SKM-1 treated with dmso at 0.1 percent for 144 hours (cell line): ENCODE data around the gene PSMA1.
"Not testable (repeated sequence)": the region's sequence is repeated elsewhere in the genome, so short reads cannot be mapped to it uniquely, and the experiment has no call there.

Experiments used
- DNase-seq: peaks from one replicate; lab custom pipeline; 2025; ENCODE audit not compliant: unreplicated experiment; lab: John Stamatoyannopoulos, UW

The PSMA1 gene

DNA sequence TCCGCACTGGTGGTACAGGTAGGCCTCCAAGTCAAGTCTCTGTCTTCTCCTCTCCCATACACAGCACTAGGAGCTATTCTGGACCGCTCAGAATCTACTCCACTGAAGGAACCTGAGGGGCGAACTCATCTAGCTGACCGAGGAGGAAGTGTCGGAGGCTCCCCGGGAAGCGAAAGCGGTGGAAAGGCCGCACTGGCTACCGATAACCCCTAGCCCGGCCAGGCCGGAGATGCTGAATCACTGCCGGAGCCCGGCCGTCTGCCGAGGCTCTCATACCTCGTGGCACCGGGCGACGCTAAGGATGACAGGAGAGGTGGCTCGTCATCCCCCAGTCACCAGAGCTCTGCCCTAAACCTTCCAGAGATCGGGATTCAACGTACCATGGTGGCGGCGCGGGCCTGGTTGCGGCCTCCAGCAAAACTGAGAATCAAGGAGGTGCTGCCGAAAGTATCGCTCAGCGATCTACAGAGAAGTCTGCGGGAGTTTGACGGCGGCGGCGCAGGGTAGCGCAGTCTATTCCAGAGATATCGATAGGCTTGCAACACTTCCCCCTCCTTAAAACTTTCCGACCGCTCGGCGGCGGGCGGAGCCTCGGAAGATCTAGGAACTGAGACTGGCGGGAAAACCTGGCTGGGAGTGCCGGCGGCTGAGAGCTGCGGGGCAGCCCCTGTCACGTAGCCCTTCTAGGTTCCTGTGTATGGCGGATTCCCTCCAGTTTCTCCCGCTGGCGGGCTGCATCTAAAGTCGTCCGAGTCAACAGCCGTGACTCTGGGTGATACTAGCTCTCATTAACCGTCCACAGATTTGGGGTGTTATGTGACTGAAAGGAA lies at the start of gene PSMA1:
TSS of gene PSMA1 (minus strand) at position 470 of the 830 bp plus-strand sequence. CDS start at position 383, 87 bp downstream.
- DNase-seq: peak; percentile 98

DNA sequence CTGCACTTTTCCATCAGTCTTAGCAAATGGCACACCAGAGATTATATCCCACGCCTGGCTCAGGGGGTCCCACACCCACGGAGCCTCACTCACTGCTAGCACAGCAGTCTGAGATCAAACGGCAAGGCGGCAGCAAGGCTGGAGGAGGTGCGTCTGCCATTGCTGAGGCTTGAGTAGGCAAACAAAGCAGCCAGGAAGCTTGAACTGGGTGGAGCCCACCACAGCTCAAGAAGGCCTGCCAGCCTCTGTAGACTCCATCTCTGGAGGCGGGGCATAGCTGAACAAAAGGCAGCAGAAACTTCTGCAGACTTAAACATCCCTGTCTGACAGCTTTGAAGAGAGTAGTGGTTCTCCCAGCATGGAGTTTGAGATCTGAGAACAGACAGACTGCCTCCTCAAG lies 49.3 kb upstream of the PSMA1 start:
- DNase-seq: not testable (repeated sequence)

DNA sequence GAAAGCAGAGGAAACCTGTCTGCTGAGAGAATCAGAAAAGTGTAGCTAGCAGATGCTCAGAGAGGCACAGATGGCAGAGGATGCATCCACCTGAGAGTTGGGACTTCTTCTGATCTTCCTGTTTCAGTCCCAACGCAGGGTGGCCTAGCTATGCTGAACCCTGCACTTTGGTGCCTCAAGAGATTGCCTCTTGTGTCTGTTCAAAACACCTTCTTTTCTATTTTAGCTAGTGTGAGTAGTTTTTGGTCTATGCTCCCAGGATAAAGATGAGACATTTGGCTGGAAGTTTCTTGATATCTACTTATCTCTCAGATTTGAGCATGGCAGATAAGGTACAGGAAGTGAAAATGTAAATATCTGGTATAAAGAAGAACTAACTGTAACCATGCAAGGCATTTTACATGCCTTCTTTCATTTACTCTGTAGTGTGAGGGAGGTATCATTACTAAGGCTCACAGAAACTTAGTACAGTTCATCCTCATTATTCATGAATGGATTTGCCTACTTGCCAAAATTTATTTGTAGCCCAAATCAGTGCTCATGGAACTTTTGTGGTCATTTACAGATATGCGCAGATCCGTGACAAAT lies 47.0 kb upstream of the PSMA1 start:
- no peak for DNase-seq

DNA sequence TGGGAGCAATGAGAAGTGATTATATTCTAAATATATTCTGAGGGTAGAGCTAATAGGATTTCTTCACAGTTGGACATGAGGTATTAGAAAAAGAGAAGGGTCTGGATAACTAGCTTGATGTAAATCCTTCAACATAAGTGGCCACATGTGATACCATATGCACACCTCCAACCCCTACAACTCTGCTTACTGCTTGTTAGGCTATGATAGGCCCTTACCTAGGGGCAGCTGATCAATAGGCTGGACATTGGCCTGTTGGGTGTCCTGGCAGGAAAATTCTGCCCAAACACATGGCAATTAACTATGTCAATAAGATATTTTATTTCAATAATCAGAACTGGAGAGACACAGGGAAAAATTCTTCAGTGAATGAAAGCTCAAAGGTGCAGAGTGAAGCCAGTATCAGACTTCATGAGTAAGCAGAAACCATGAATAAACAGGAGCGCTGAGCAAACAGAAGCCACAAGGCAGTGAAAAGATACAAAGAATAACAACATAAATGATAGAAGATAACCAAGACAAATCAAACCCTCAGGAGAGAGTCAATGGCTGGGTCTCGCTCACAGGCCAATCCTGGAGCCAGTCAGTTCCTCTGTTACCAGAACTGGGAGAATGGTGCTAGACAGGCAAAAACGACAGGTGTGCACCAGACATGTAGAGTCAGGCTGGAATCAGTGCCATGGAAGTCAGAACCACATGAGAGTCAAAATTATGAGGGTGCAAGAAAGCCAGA lies 46.3 kb upstream of the PSMA1 start:
- DNase-seq: no peak

DNA sequence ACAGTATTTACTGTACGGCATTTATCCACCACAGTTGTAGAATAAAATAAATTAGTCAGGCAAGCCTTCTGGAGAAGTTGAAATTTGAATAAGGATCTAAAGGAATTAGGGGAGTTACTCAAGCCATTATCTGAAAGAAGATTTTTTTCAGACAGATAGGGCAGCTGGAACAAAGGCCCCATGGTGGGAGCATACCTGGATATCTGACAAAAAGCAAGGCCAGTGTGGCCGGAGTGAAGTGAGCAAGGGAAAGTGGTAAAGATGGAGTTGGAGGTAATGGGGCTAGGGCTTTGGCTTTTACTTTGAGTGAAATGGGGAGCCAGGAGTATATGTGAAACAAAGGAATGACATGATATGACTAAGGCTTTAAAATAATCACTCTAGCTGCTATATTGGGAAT lies 45.7 kb upstream of the PSMA1 start:
- DNase-seq: no peak

DNA sequence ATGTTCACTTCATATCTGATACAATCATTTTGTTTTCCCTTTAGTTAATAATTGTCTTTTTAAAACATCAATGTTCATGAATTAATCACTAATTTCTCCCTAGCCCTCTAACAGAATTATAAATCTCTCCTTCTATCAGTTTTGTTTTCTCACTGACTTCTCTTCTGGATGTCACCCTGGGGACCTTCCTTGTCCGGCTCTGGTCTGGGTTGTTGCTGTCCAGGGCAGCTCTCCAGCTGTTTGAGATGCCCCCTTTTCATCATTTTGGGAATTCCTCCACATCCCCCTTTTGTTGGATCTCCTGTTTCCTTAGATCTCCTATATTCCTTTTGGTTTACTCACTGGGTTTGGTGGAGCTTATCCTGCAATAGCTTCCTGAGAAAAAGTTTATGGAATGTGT lies 35.6 kb upstream of the PSMA1 start:
- no peak for DNase-seq

DNA sequence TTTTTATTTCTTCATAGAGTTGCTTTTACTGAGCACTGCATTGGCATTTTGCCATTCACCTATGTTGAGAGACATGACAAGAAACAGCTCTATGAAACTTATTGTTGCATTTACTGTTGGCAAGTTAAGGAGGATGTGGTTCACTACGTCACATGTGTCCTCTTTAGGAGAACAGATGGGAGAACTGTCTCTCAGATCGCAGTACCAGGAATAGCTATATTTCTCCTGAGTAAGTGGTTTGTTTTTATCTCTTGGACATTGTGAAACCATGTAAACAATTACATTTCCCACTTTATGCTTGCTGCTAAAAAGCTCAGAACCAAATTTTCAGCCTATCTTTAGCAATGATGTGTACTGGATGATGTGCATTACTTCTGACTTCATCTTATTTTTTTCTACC lies 34.8 kb upstream of the PSMA1 start:
- DNase-seq: no peak

DNA sequence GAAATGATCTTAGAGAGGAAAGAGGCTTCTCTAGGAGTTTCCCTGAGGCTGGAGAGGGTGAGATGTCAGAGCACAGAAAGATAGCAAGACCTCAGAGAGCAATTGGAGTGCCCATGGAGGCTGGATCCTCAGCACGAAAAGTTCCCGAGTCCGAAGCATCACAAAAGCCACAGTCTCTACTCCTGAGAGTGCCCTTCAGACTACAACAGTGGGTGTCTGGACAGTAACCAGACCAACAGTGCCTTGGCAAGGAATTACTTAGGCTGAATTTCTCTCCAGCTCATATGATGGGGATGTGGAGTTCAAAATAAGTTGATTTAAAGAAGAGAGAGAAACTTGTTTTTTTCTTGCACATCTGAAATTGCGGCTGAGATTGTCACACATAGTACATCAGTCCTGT lies 31.9 kb upstream of the PSMA1 start:
- DNase-seq: no peak

DNA sequence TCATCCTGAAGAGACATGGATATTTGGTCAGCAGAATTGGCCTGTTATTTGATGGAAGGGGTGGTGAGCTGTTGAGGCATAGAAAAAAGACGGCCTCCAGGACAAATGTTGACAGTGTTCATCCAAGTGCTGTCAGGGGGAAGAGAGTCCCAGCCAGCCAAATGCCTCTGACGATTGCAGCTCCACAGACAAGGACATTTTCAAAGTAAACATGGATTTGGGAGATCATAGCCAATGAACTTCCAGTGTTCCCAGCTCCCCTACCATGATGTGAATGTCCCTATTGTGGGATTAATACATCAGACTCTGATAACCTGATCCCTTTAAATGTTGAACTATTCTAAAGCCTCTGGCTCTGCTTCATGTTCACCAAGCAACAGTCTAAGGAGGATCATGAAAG lies 31.2 kb upstream of the PSMA1 start:
- DNase-seq: no peak

DNA sequence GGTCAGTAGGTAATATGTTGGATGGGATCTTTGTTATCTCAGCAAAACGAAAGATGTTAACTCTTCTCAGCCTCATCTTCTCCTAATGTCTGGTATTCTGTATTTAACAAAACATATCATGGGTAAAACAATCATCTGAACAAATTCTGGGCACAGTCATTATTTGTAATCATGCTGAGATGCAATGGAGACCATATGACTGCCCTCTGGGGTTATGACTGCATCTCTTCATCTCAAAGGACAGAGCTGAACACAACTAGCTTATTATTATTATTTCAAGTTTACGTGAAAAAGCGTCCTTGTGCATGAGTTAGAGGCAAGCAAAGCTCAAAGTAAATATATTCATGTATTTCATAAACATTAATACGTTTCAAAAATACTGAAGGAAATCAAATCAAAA lies 29.7 kb upstream of the PSMA1 start:
- no peak for DNase-seq

DNA sequence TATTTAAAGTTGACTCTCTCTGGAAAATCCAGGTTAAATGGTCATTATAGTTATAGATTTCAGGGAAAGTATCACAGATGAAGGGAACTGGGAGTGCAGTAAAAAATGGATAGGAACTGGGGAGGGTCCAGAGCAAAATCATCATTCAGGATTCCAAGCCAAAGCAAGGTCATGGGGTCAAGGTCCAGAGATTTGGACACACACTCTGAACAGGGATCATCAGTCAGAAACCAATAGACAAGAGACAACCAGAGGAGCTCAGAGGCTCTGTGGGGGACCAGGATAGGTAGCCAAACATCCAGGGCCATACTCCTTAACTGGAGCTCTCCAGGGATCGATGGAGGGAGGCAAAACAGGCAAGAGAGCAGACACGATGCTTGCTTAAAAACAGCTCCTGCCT lies 27.3 kb upstream of the PSMA1 start:
- DNase-seq: no peak

DNA sequence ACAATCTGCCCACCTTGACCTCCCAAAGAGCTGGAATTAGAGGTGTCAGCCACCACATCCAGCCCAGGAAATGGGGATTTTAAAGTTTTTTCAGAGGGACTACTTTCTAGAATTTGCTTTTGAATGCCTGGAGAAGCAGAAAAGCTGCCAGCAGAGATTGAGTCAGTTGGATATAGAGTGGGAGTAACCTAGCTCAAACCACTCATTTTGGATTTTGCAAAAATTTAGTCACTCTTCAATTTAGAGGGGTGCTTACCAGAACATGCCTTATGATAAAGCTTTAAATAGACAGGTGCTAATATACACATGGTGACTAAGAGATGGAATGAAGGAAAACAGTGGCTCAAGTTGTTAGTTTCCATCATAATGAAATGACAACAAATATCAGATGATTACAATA lies 26.5 kb upstream of the PSMA1 start:
- no peak for DNase-seq

DNA sequence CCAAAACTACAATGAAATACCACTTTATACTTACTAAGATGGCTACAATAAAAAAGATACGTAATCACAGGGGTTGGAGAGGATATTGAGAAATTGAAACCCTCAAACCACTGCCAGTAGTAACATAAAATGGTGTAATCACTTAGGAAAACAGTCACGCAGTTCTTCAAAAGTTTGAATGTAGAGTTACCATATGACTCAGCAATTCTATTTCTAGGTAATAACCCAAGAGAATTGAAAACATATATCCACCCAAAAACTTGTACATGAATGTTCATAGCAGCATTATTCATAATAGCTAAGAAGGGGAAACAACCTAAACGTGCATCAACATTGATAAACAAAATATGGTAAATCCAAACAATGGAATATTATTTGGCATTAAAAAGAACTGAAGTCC lies 24.4 kb upstream of the PSMA1 start:
- peak; percentile 92 for DNase-seq

DNA sequence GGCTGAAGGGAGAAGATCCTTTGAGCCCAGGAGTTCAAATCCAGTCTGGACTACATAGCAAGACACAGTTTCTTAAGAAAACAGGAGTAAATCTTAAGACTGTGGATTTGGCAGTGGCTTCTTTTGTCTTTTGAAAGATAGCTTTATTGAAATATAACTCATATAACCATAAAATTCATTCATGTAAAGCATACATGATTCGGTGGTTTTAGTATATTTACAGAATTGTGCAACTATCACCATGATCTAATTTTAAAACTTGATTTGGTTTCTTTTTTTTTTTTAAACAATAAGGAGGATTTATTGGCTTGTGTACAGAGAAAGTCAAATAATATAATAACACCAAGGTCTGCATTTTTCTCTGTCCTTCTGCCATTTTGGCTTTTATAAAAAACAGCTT lies 23.1 kb upstream of the PSMA1 start:
- DNase-seq: no peak

DNA sequence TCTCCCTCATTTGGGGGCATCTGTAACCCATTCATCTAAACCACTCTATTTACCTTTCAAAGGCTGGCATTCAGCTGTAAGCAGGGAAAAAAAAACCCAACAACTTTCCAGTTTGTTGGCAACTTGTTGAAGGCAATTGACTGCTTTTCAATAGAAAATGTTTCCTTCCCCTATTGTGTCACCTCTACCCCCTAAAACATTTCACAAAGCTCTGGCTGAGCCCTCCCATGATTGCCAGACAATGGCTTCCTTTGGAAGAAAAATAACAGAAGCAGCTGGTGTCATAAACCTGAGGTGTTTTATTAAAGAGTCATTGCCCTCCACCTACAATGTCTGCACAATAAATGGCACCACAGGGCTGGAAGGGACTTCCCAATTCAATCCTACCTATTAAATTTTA lies 22.1 kb upstream of the PSMA1 start:
- peak; percentile 34 for DNase-seq

DNA sequence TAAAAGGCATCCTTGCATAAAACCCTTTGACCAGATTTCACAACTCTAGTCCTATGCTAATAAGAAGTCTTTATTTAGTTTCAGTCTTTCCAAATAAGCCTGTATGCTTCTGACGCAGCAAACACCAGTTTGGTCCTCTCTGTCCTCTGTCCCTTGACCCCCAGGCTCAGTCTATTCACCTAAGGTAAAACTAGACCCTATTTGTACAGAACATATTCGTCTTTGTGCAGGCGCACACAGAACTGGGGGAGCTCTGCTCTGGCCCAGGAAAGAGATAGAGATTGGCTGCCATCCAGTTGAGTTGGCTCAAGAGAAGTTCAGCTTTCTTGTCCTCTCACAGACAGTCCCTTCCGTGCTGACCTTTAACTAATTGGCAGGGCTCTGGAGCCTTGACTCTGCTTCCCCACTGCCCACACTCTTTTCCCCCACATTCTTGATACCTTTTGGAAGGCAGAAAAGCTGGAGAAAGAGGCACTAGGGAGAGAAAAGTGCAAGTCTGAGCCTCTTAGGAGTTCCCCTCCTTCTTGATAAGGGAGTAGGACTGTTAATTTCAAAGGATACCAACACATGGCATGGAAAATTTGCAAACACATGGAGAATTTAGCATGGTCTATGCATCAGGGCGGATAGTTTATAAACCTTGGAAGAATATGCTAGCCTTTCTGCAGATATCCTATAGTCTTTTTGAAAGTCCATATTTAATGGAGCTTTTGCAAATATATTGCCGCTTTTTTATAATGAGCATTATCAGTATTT lies 21.2 kb upstream of the PSMA1 start:
- DNase-seq: peak; percentile 17

DNA sequence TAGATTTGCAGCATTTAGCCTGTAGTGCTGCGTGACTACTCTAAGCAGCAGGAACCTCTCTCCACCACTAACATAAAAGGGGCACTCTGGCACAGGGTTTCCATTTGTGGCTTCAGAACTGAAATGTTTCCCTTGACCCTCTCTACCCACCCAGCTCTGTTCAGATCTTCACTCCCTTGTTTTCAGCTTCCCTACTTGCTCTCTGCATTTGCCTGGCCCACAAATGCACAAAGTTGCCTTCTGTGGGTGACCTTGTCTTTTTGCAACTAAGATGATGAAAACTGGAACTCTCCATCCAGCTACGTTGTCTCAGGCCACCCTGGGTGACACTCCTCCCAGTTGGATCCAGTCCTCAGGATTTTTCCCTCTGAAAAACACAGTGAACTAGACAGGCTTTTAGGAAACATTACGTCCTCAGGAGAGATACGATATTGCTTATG lies 19.8 kb upstream of the PSMA1 start:
- DNase-seq: no peak

DNA sequence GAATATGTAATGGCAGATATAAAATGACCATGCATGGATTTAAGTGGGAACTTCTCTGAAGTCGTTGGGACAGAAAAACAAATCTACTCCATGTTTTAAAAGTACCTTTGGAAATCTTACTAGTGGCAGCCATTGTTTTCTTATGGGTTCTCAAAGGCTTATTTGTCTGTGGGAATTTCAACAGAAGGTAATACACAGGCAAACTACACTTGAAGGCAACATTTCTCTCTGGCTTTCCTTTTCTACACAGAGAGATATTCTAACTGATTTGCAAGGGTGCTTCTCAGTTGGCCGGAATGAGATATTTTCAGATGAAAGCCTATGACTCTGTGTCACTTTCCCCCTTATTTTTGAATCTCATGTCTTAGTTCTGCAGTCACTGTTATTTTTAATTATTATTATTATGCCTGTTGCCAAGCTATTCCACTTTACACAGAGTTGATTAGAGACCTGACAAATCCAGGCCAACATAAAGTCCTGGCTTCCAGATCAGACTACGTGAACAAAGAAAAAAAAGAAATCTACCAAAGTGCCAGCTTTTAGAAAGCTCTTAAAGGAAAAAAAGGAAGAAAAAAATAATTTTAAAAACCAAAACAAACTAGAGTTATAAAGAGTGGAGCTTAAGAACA lies 18.9 kb upstream of the PSMA1 start:
- no peak for DNase-seq

DNA sequence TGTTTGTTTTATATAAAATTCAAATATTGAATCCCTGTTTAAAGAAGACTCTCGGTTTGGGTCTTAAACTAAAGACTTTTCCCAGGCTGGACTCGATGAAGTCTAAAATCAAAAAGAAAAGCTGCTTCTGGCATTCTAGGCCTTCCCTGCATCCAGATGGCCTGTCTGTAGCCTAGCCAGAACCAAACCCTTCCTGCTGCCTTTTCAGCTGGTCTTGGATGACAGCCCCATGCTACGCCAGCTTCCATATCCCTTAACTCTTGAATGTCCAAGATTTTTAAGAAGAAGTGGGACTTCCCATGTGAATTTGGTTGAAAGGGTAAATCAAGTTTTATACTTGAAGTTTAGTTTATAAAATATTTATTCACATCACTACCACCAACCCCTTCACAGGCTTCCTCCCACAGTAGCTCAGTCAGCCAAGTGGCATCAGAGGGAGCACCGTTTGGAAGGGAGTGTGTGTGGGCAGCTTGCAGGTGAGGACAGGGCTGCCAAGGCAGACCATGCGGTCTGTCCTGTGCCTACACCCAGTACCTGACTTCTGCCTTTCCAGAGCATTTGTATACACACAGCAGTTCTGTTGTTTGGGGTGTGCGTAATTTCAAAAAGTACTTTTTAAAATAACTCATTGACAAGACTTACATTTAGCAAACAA lies 18.2 kb upstream of the PSMA1 start:
- DNase-seq: no peak

DNA sequence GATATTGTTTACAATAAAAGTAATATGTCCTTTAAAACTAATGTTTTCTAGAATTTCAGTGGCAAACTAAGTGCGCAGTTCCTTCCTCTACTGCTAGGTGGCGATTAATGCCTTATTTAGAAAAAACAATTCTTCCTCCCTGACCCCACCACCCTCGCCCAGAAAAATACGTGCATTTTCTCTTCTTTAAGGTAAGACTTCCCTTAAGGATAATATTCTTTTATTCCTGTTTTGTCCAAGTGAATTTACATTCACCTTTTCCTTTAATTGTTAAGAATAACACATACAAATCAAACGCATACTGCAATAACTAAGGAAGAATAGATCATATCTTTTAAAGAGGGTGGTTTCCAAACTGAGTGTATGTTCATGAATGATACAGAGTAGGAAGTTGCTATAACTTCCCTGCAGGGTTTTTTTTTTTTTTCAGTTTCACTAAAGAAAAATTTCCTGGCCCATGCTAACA lies 17.0 kb upstream of the PSMA1 start:
- DNase-seq: peak; percentile 66
